ENCODE results near the gene UPK3BL2.
"Not testable (repeated sequence)": the region's sequence is repeated elsewhere in the genome, so short reads cannot be mapped to it uniquely, and the experiment has no call there.

The UPK3BL2 gene

GRCh38 chr7:102543596-102543995 is at the start of gene UPK3BL2:
Gene UPK3BL2, minus strand, starts transcription at chr7:102543696. Its CDS starts 60 bp downstream, at chr7:102543636.
- not testable (repeated sequence) for H3K4me1 ChIP-seq (ENCODE audit: control insufficient read depth, insufficient read depth, low read length); H3K9ac ChIP-seq (ENCODE audit: low read length); H3K27me3 ChIP-seq (ENCODE audit: control insufficient read depth, insufficient read depth, low read length); H3K4me3 ChIP-seq (ENCODE audit: low read length); H3K27ac ChIP-seq (ENCODE audit: low read depth, low read length); H3K36me3 ChIP-seq (ENCODE audit: control insufficient read depth, insufficient read depth, low read length)

DNA sequence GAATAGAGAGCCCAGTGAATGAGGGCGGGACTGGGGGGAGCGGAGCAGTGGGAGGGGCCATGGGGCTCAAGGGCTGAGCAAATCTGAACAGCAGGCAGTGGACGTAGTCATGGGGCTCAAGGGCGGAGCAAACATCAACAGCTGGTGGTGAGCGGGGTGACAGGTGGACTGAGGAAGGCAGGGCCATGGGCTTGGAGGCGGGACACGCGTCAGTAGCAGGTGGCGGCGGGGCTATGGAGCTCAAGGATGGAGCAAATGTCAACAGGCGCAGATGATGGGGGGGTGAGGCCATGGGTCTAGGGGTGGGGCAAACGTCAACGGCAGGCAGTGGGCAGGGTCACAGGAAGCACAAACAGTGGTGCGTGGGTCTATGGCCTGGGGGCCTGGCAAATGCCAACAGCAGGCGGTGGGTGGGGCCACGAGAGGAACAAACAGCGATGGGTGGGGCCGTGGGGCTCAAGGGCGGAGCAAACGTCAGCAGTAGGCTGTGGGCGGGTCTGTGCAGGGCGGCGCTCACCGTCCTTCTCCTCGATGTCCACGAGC is 49.1 kb upstream of the UPK3BL2 start:
- not testable (repeated sequence) for H3K27ac ChIP-seq (ENCODE audit: low read depth, low read length); H3K36me3 ChIP-seq (ENCODE audit: control insufficient read depth, insufficient read depth, low read length); H3K27me3 ChIP-seq (ENCODE audit: control insufficient read depth, insufficient read depth, low read length); H3K4me3 ChIP-seq (ENCODE audit: low read length); H3K4me1 ChIP-seq (ENCODE audit: control insufficient read depth, insufficient read depth, low read length); H3K9ac ChIP-seq (ENCODE audit: low read length)

GRCh38 chr7:102589857-102590256 is 46.4 kb upstream of the UPK3BL2 start:
- H3K36me3 ChIP-seq (ENCODE audit: control insufficient read depth, insufficient read depth, low read length); H3K27ac ChIP-seq (ENCODE audit: low read depth, low read length); H3K9ac ChIP-seq (ENCODE audit: low read length); H3K27me3 ChIP-seq (ENCODE audit: control insufficient read depth, insufficient read depth, low read length); H3K4me1 ChIP-seq (ENCODE audit: control insufficient read depth, insufficient read depth, low read length); H3K4me3 ChIP-seq (ENCODE audit: low read length): not testable (repeated sequence)

DNA sequence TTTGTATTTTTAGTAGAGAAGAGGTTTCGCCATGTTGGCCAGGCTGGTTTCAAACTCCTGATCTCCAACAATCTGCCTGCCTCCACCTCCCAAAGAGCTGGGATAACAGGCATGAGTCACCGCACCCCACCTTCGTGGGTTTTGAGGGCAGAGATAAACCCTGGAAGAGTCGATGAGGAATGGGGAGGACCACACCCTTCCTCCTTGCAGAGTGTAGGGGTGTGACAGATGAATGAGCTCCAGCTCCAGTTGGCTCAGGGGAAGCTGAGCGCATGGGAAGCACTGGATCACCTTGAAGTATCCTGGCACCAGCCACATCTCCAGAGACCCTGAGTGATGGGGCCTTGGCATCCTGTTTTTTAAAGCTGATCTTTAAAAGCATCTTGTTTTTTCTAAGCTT is 40.0 kb upstream of the UPK3BL2 start:
- H3K27ac ChIP-seq (ENCODE audit: low read depth, low read length); H3K4me1 ChIP-seq (ENCODE audit: control insufficient read depth, insufficient read depth, low read length); H3K27me3 ChIP-seq (ENCODE audit: control insufficient read depth, insufficient read depth, low read length); H3K36me3 ChIP-seq (ENCODE audit: control insufficient read depth, insufficient read depth, low read length); H3K4me3 ChIP-seq (ENCODE audit: low read length); H3K9ac ChIP-seq (ENCODE audit: low read length): not testable (repeated sequence)

DNA sequence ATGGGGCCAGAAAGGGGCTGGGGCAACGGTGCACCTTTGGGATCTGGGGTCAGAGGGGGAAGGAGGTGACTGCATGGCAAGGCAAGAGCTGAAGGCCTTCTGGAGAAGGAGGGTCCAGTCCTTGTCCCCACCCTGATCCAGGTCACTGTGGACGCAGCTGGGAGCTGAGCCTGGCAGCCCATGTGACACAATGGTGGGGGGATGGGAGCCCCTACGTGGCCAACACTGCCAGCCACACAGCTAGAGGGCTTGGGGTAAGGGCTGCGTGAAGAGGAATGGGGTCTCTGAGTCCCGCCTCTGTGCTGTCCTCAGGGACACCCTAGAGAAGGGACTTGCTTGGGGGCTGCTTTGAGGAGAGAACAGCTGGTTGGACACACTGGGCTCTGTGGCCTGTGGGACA is 38.2 kb upstream of the UPK3BL2 start:
- H3K4me3 ChIP-seq (ENCODE audit: low read length); H3K27me3 ChIP-seq (ENCODE audit: control insufficient read depth, insufficient read depth, low read length); H3K9ac ChIP-seq (ENCODE audit: low read length); H3K27ac ChIP-seq (ENCODE audit: low read depth, low read length); H3K4me1 ChIP-seq (ENCODE audit: control insufficient read depth, insufficient read depth, low read length); H3K36me3 ChIP-seq (ENCODE audit: control insufficient read depth, insufficient read depth, low read length): not testable (repeated sequence)

- not testable (repeated sequence) for H3K9ac ChIP-seq (ENCODE audit: low read length); H3K27me3 ChIP-seq (ENCODE audit: control insufficient read depth, insufficient read depth, low read length); H3K4me1 ChIP-seq (ENCODE audit: control insufficient read depth, insufficient read depth, low read length); H3K4me3 ChIP-seq (ENCODE audit: low read length); H3K36me3 ChIP-seq (ENCODE audit: control insufficient read depth, insufficient read depth, low read length); H3K27ac ChIP-seq (ENCODE audit: low read depth, low read length)
Observed at GRCh38 chr7:102578486-102578885, 35.0 kb upstream of the UPK3BL2 start.

DNA sequence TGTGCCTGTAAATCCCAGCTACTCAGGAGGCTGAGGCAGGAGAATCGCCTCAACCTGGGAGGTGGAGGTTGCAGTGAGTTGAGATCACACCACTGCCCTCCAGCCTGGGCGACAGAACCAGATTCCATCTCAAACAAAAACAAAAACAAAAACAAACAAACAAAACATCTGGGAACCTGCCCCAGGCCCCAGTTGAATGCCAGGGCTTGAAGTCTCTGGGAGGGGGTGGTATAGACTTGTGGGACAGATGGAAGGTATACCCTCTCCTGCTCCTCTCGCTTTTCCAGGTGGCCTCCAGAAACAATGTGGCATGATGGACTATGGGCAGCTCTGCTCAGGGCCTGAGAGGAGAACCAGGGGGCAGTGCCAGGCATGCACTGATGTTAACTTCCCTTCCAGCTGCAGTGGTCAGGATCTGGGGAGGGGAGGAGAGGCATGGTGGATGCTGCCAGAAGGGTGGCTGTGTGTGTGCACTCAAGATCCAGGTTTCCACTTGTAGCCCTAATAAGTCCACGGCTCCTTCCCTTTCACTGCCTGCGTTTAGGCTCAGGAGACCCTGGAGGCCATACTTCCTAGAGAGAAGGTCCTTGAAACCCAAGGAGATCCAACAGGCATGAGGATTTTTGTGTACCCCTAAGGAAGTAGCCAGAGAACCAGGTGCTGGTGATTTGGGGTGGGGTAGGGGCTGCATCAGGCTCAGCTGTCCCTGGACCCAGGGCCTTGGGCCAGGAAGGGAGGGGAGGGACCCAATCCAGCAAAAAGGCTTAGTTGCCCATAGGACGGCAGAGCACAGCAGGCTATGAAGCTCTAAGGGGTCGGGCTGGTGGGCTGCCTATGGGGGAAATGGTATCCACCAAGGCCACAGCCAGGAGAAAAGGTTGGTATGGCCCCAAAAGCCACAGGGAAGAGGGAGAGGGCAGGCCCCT is 34.1 kb upstream of the UPK3BL2 start:
- H3K36me3 ChIP-seq (ENCODE audit: control insufficient read depth, insufficient read depth, low read length); H3K27me3 ChIP-seq (ENCODE audit: control insufficient read depth, insufficient read depth, low read length); H3K4me3 ChIP-seq (ENCODE audit: low read length); H3K9ac ChIP-seq (ENCODE audit: low read length); H3K4me1 ChIP-seq (ENCODE audit: control insufficient read depth, insufficient read depth, low read length); H3K27ac ChIP-seq (ENCODE audit: low read depth, low read length): not testable (repeated sequence)

DNA sequence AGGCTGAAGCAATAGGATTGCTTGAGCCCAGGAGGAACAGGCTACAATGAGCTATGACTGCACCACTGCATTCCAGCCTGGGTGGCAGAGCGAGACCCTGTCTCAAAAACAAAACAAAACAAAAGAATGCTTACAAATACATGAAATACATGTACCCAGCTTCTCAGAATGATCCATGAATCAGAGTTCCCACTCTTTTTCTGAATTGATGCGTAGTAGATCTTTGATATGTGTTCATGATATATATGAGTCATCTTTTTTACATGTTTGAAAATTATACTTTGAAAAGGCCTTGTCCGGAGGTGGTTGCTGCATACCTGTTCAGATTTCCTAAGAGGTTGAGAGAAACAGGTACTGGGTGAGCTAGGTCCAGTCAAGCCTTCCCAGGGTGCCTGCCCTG is 32.9 kb upstream of the UPK3BL2 start:
- H3K4me3 ChIP-seq (ENCODE audit: low read length); H3K9ac ChIP-seq (ENCODE audit: low read length); H3K36me3 ChIP-seq (ENCODE audit: control insufficient read depth, insufficient read depth, low read length); H3K27ac ChIP-seq (ENCODE audit: low read depth, low read length); H3K4me1 ChIP-seq (ENCODE audit: control insufficient read depth, insufficient read depth, low read length); H3K27me3 ChIP-seq (ENCODE audit: control insufficient read depth, insufficient read depth, low read length): not testable (repeated sequence)

DNA sequence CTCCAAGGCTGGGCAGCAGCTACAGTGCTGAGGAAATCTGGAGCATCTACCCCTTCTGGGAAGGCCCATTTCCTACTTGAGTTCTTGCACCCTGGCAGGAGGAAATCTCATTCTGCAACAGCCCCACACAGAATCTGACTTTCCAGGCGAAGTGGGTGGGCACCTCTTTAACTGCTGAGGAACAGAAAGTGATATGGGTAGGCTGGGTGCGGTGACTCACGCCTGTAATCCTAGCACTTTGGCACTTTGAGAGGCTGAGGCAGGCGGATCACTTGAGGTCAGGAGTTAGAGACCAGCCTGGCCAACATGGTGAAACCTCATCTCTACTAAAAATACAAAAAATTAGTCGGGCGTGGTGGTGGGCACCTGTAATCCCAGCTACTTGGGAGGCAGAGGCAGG is 31.1 kb upstream of the UPK3BL2 start:
- H3K27ac ChIP-seq (ENCODE audit: low read depth, low read length); H3K4me3 ChIP-seq (ENCODE audit: low read length); H3K9ac ChIP-seq (ENCODE audit: low read length); H3K27me3 ChIP-seq (ENCODE audit: control insufficient read depth, insufficient read depth, low read length); H3K4me1 ChIP-seq (ENCODE audit: control insufficient read depth, insufficient read depth, low read length); H3K36me3 ChIP-seq (ENCODE audit: control insufficient read depth, insufficient read depth, low read length): not testable (repeated sequence)

- Histone ChIP-seq H3K4me3 (ENCODE audit: low read length) (peak within 1 kb of the TSS; percentile 78), H3K9ac (ENCODE audit: low read length) (peak within 1 kb of the TSS; percentile 68), H3K27ac (ENCODE audit: low read depth, low read length) (peak within 1 kb of the TSS; percentile 66)
- not testable (repeated sequence) for H3K4me1 ChIP-seq (ENCODE audit: control insufficient read depth, insufficient read depth, low read length); H3K27me3 ChIP-seq (ENCODE audit: control insufficient read depth, insufficient read depth, low read length); H3K36me3 ChIP-seq (ENCODE audit: control insufficient read depth, insufficient read depth, low read length)
Observed at GRCh38 chr7:102572261-102573239, 29.1 kb upstream of the UPK3BL2 start, which contains the start of gene POLR2J3. Gene POLR2J3, minus strand, starts transcription at chr7:102572583. Its CDS starts 62 bp downstream, at chr7:102572521.

DNA sequence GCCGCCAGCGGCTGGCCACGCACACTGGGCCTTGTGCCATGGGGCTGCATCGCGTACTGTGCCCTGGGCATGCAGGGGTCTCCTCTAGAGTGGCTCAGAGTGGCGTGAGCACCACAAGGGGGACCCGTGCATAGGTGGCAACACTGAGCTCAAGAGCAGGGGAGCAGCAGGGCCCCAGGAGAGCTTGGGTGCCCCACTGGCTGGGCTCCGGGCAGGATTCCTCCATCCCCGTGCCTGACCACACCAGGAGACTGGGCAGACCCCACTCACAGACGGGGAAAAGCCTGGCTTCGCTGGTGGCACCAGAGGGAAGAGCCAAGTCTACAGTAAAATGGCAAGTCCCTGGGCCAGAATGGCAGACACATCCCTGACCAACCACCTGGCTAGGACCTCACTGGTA is 25.1 kb upstream of the UPK3BL2 start:
- H3K27ac ChIP-seq (ENCODE audit: low read depth, low read length); H3K27me3 ChIP-seq (ENCODE audit: control insufficient read depth, insufficient read depth, low read length); H3K4me3 ChIP-seq (ENCODE audit: low read length); H3K9ac ChIP-seq (ENCODE audit: low read length); H3K36me3 ChIP-seq (ENCODE audit: control insufficient read depth, insufficient read depth, low read length); H3K4me1 ChIP-seq (ENCODE audit: control insufficient read depth, insufficient read depth, low read length): not testable (repeated sequence)

- H3K9ac ChIP-seq (ENCODE audit: low read length); H3K27ac ChIP-seq (ENCODE audit: low read depth, low read length); H3K4me1 ChIP-seq (ENCODE audit: control insufficient read depth, insufficient read depth, low read length); H3K27me3 ChIP-seq (ENCODE audit: control insufficient read depth, insufficient read depth, low read length); H3K36me3 ChIP-seq (ENCODE audit: control insufficient read depth, insufficient read depth, low read length); H3K4me3 ChIP-seq (ENCODE audit: low read length): not testable (repeated sequence)
Observed at GRCh38 chr7:102550808-102551422, 7.4 kb upstream of the UPK3BL2 start, which contains the start of gene SPDYE2. Gene SPDYE2, plus strand, starts transcription at chr7:102551226. Its CDS starts 2,030 bp downstream, at chr7:102553256.

Data from rectal smooth muscle tissue (tissue), 1 donor.